ENCODE measurements around the gene TACO1. TPM values are rescaled to one million over a fixed set of nuclear protein-coding genes. Genes with fewer than 3 reads are reported as not detected.
A peak's percentile ranks its signal among the peaks of the same experiment; 100 is the strongest.

The TACO1 gene
- total and polyA plus RNA-seq, 10 of the 15 experiments (the other 5 are each of a cell fraction or from before 2014, with no cell fraction given), result 8.5 to 38.6 (median 27.0) TPM

GRCh38 chr17:63600569-63601438 is at the start of gene TACO1 (continued):
- peak; percentile 54; the same call in 1 of the 2 replicates for TF ChIP-seq ZNF687 (IDR thresholded peaks at IDR 0.05)
- no peak for TF ChIP-seq NFYA (IDR thresholded peaks at IDR 0.05; ENCODE audit: borderline replicate concordance, low read depth, low read length)
- TF ChIP-seq, protein P1, sequence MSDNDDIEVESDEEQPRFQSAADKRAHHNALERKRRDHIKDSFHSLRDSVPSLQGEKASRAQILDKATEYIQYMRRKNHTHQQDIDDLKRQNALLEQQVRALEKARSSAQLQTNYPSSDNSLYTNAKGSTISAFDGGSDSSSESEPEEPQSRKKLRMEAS (IDR thresholded peaks at IDR 0.05; ENCODE audit: low read depth, low read length), result no peak
- TF ChIP-seq PAX5 (IDR thresholded peaks at IDR 0.05; ENCODE audit: borderline replicate concordance, low read depth, low read length), result peak; percentile 75
- TF ChIP-seq, protein P2, sequence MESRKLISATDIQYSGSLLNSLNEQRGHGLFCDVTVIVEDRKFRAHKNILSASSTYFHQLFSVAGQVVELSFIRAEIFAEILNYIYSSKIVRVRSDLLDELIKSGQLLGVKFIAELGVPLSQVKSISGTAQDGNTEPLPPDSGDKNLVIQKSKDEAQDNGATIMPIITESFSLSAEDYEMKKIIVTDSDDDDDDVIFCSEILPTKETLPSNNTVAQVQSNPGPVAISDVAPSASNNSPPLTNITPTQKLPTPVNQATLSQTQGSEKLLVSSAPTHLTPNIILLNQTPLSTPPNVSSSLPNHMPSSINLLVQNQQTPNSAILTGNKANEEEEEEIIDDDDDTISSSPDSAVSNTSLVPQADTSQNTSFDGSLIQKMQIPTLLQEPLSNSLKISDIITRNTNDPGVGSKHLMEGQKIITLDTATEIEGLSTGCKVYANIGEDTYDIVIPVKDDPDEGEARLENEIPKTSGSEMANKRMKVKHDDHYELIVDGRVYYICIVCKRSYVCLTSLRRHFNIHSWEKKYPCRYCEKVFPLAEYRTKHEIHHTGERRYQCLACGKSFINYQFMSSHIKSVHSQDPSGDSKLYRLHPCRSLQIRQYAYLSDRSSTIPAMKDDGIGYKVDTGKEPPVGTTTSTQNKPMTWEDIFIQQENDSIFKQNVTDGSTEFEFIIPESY (IDR thresholded peaks at IDR 0.05), result peak; percentile 27; the same call in 1 of the 2 replicates
- peak; percentile 79 for TF ChIP-seq POLR2A (IDR thresholded peaks at IDR 0.05; ENCODE audit: low read depth, low read length)
- TF ChIP-seq, protein P3, sequence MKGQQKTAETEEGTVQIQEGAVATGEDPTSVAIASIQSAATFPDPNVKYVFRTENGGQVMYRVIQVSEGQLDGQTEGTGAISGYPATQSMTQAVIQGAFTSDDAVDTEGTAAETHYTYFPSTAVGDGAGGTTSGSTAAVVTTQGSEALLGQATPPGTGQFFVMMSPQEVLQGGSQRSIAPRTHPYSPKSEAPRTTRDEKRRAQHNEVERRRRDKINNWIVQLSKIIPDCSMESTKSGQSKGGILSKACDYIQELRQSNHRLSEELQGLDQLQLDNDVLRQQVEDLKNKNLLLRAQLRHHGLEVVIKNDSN (IDR thresholded peaks at IDR 0.05; ENCODE audit: borderline replicate concordance, extremely low read length, insufficient read depth, low read depth, low read length), result peak; percentile 11
- TF ChIP-seq TBL1XR1 (IDR thresholded peaks at IDR 0.05; ENCODE audit: low read depth, low read length), result peak; percentile 57; the same call in 1 of the 2 replicates
- no peak; the same call in 1 of the 2 replicates for TF ChIP-seq STAT1 (conservative IDR thresholded peaks at IDR 0.05)
- peak; percentile 55; the same call in 1 of the 2 replicates for TF ChIP-seq EED (IDR thresholded peaks at IDR 0.05; ENCODE audit: low read depth)
- peak; percentile 88 for TF ChIP-seq SMAD5 (IDR thresholded peaks at IDR 0.05; ENCODE audit: low read depth)
- 0 out of 2 replicates have a peak, but pooled peaks have one; percentile 55 for TF ChIP-seq CBX5 (IDR thresholded peaks at IDR 0.05; ENCODE audit: low read depth)
- peak; percentile 91 for TF ChIP-seq HCFC1 (IDR thresholded peaks at IDR 0.05; ENCODE audit: low read length)
- TF ChIP-seq NRF1 (conservative IDR thresholded peaks at IDR 0.05; ENCODE audit: low read depth, low read length), result no peak
- no peak for TF ChIP-seq CHD4 (IDR thresholded peaks at IDR 0.05)
- peak; percentile 55; the same call in 1 of the 2 replicates for TF ChIP-seq FOXK2 (IDR thresholded peaks at IDR 0.05)
